ENCODE measurements around the gene BRINP1. TPM values are rescaled to one million over a fixed set of nuclear protein-coding genes. Genes with fewer than 3 reads are reported as not detected.
A peak's percentile ranks its signal among the peaks of the same experiment; 100 is the strongest.

The BRINP1 gene
- total RNA-seq, 1 experiment from 2014 or later = 42.7 TPM

GRCh38 chr9:119278171-119278570, 91.1 kb downstream of the BRINP1 start:
- H3K36me3 ChIP-seq = peaks cover 8% of the 10 kb centered on the region; the same call in 1 of the 2 replicates
- H3K4me3 ChIP-seq = no peak overlapping the region
- no peak overlapping the region for H3K27ac ChIP-seq
- no peaks in the 10 kb centered on the region for H3K4me1 ChIP-seq
- H3K9me3 ChIP-seq (replicated peaks) = no peaks in the 10 kb centered on the region
- H3K27me3 ChIP-seq = no peaks in the 10 kb centered on the region
- DNase-seq = peak in 1 of 2 experiments; percentile 24

- no peaks in the 10 kb centered on the region for H3K27me3 ChIP-seq
- no peak overlapping the region for H3K4me3 ChIP-seq
- no peaks in the 10 kb centered on the region for H3K4me1 ChIP-seq
- H3K27ac ChIP-seq = no peak overlapping the region
- peaks cover 3% of the 10 kb centered on the region for H3K36me3 ChIP-seq
- H3K9me3 ChIP-seq (replicated peaks) = no peaks in the 10 kb centered on the region
- DNase-seq = no peak
Observed at GRCh38 chr9:119273984-119274665, 95.1 kb downstream of the BRINP1 start.

- DNase-seq = no peak
- no peaks in the 10 kb centered on the region for H3K4me1 ChIP-seq
- no peaks in the 10 kb centered on the region for H3K9me3 ChIP-seq (replicated peaks)
- no peak overlapping the region for H3K27ac ChIP-seq
- H3K4me3 ChIP-seq = no peak overlapping the region
- H3K27me3 ChIP-seq = no peaks in the 10 kb centered on the region
- peaks cover 3% of the 10 kb centered on the region for H3K36me3 ChIP-seq
Observed at GRCh38 chr9:119273325-119273904, 95.8 kb downstream of the BRINP1 start.

GRCh38 chr9:119272500-119273211, 96.6 kb downstream of the BRINP1 start:
- DNase-seq = no peak
- peaks cover 3% of the 10 kb centered on the region for H3K36me3 ChIP-seq
- no peak overlapping the region for H3K4me3 ChIP-seq
- no peaks in the 10 kb centered on the region for H3K27me3 ChIP-seq
- H3K27ac ChIP-seq = no peak overlapping the region
- H3K4me1 ChIP-seq = no peaks in the 10 kb centered on the region
- no peaks in the 10 kb centered on the region for H3K9me3 ChIP-seq (replicated peaks)

- Histone ChIP-seq H3K27me3 (no peaks in the 10 kb centered on the region), H3K4me1 (no peaks in the 10 kb centered on the region), H3K36me3 (no peaks in the 10 kb centered on the region; the same call in 1 of the 2 replicates), H3K4me3 (no peak overlapping the region), H3K27ac (no peak overlapping the region), H3K9me3 (replicated peaks) (no peaks in the 10 kb centered on the region)
- DNase-seq = no peak
Observed at GRCh38 chr9:119268985-119269384, 100.2 kb downstream of the BRINP1 start.

GRCh38 chr9:119264165-119264564, 105.1 kb downstream of the BRINP1 start:
- H3K27me3 ChIP-seq = no peaks in the 10 kb centered on the region
- DNase-seq = no peak
- no peaks in the 10 kb centered on the region for H3K9me3 ChIP-seq (replicated peaks)
- H3K27ac ChIP-seq = no peak overlapping the region
- H3K36me3 ChIP-seq = no peaks in the 10 kb centered on the region
- no peak overlapping the region for H3K4me3 ChIP-seq
- peaks cover 11% of the 10 kb centered on the region for H3K4me1 ChIP-seq

GRCh38 chr9:119257592-119257991, 111.6 kb downstream of the BRINP1 start:
- no peak overlapping the region for H3K27ac ChIP-seq
- DNase-seq = no peak
- H3K36me3 ChIP-seq = no peaks in the 10 kb centered on the region; the same call in 1 of the 2 replicates
- H3K9me3 ChIP-seq (replicated peaks) = no peaks in the 10 kb centered on the region
- peaks cover 11% of the 10 kb centered on the region for H3K4me1 ChIP-seq
- no peak overlapping the region for H3K4me3 ChIP-seq
- no peaks in the 10 kb centered on the region for H3K27me3 ChIP-seq

GRCh38 chr9:119255116-119255515, 114.1 kb downstream of the BRINP1 start:
- H3K9me3 ChIP-seq (replicated peaks) = no peaks in the 10 kb centered on the region
- no peaks in the 10 kb centered on the region; the same call in 1 of the 2 replicates for H3K36me3 ChIP-seq
- H3K4me3 ChIP-seq = no peak overlapping the region
- H3K4me1 ChIP-seq = peaks cover 7% of the 10 kb centered on the region; the same call in 1 of the 2 replicates
- no peak for DNase-seq
- no peaks in the 10 kb centered on the region for H3K27me3 ChIP-seq
- no peak overlapping the region for H3K27ac ChIP-seq

- no peak overlapping the region for H3K27ac ChIP-seq
- peak; percentile 9 to 50 for DNase-seq
- no peaks in the 10 kb centered on the region for H3K4me1 ChIP-seq
- H3K36me3 ChIP-seq = peaks cover 9% of the 10 kb centered on the region
- H3K4me3 ChIP-seq = no peak overlapping the region
- H3K27me3 ChIP-seq = no peaks in the 10 kb centered on the region
- no peaks in the 10 kb centered on the region for H3K9me3 ChIP-seq (replicated peaks)
Observed at GRCh38 chr9:119252671-119253299, 116.5 kb downstream of the BRINP1 start.

- Histone ChIP-seq H3K27me3 (no peaks in the 10 kb centered on the region), H3K9me3 (replicated peaks) (no peaks in the 10 kb centered on the region), H3K4me1 (no peaks in the 10 kb centered on the region), H3K36me3 (peaks cover 10% of the 10 kb centered on the region), H3K27ac (no peak overlapping the region), H3K4me3 (no peak overlapping the region)
- no peak for DNase-seq
Observed at GRCh38 chr9:119251936-119252335, 117.3 kb downstream of the BRINP1 start.

- Histone ChIP-seq H3K27ac (no peak overlapping the region), H3K27me3 (no peaks in the 10 kb centered on the region), H3K4me1 (no peaks in the 10 kb centered on the region), H3K9me3 (replicated peaks) (no peaks in the 10 kb centered on the region), H3K4me3 (no peak overlapping the region), H3K36me3 (peaks cover 22% of the 10 kb centered on the region)
- no peak for DNase-seq
Observed at GRCh38 chr9:119250730-119251129, 118.5 kb downstream of the BRINP1 start.

GRCh38 chr9:119240546-119240945, 128.7 kb downstream of the BRINP1 start:
- Histone ChIP-seq H3K27ac (no peak overlapping the region), H3K4me1 (no peaks in the 10 kb centered on the region), H3K27me3 (no peaks in the 10 kb centered on the region), H3K36me3 (peaks cover 39% of the 10 kb centered on the region; the same call in 1 of the 2 replicates), H3K4me3 (no peak overlapping the region), H3K9me3 (replicated peaks) (no peaks in the 10 kb centered on the region)
- DNase-seq = no peak

- Histone ChIP-seq H3K27ac (no peak overlapping the region), H3K9me3 (replicated peaks) (no peaks in the 10 kb centered on the region), H3K36me3 (peaks cover 27% of the 10 kb centered on the region), H3K27me3 (no peaks in the 10 kb centered on the region), H3K4me1 (no peaks in the 10 kb centered on the region; the same call in 1 of the 2 replicates), H3K4me3 (no peak overlapping the region)
- no peak for DNase-seq
Observed at GRCh38 chr9:119234636-119235035, 134.6 kb downstream of the BRINP1 start.

GRCh38 chr9:119227422-119227821, 141.8 kb downstream of the BRINP1 start:
- H3K9me3 ChIP-seq (replicated peaks) = no peaks in the 10 kb centered on the region

GRCh38 chr9:119224431-119224830, 144.8 kb downstream of the BRINP1 start:
- H3K9me3 ChIP-seq (replicated peaks) = no peaks in the 10 kb centered on the region
- H3K27ac ChIP-seq = no peak overlapping the region
- H3K27me3 ChIP-seq = no peaks in the 10 kb centered on the region
- H3K4me1 ChIP-seq = peaks cover 13% of the 10 kb centered on the region
- H3K36me3 ChIP-seq = peaks cover 2% of the 10 kb centered on the region; the same call in 1 of the 2 replicates
- DNase-seq = peak; percentile 69 to 85
- H3K4me3 ChIP-seq = no peak overlapping the region

More at GRCh38 chr9:119227422-119227821, 141.8 kb downstream of the BRINP1 start:
- no peak overlapping the region for H3K27ac ChIP-seq
- DNase-seq = no peak
- peaks cover 13% of the 10 kb centered on the region for H3K4me1 ChIP-seq
- H3K4me3 ChIP-seq = no peak overlapping the region
- no peaks in the 10 kb centered on the region for H3K27me3 ChIP-seq
- no peaks in the 10 kb centered on the region; the same call in none of the 2 replicates for H3K36me3 ChIP-seq
